HCT116 (cell line): ENCODE data around the gene ZSWIM6. TPM values are rescaled to one million over a fixed set of nuclear protein-coding genes. Genes with fewer than 3 reads are reported as not detected.

Source experiments
- ATAC-seq: fragments of 200-7000 bp; cut with Tn5 transposase; 2 replicates; pipeline ENCODE4 v1.9.1; 2020; ENCODE audit warnings: mild to moderate bottlenecking, moderate library complexity
- BruUV-seq: library from RNA; stranded (reverse); fragments of 400-500 nt; replicated peaks from 2 replicates; lab custom pipeline; 2021; lab: Mats Ljungman, UMichigan
- CTCF ChIA-PET: fragments of 300-600 bp; sonication (Branson Sonifier 250); formaldehyde crosslinking; loops from one replicate; lab custom pipeline; 2021; ENCODE audit warnings: antibody characterized with exemption; lab: Charles Lee
- POLR2A ChIA-PET: fragments of 300-600, 350-600 bp; sonication (Branson Sonifier 250); formaldehyde crosslinking; loops from one replicate; lab custom pipeline; 2021; ENCODE audit warnings: antibody characterized with exemption; lab: Charles Lee
- RAD21 ChIA-PET, 2 experiments: fragments of 300-600 bp; sonication (Branson Sonifier 250); formaldehyde crosslinking; loops; one replicate each; lab custom pipeline; 2023; ENCODE audit warnings: low total read pairs in 2 of 2; ENCODE audit not compliant: uncharacterized antibody in 2 of 2, unreplicated experiment in 2 of 2, low non-redundant PET in 1 of 2; lab: Charles Lee
- DNase-seq: peaks from one replicate; pipeline ENCODE4 v3.0.0-alpha.2; 2010; ENCODE audit warnings: low read depth, low spot score
- H2AFZ ChIP-seq: fragments of 200-600 bp; shearing (Covaris generic), sonication (generic); 2 replicates; pipeline ENCODE4 v1.6.1; 2017; ENCODE audit warnings: low read depth, mixed run types, mixed read lengths, antibody characterized with exemption, low read length; ENCODE audit not compliant: poor library complexity, severe bottlenecking
- H3K27ac ChIP-seq: 2 replicates; pipeline ENCODE4 v1.5.1; 2012; ENCODE audit warnings: low read depth, low read length
- H3K27me3 ChIP-seq: fragments of 200-600 bp; sonication (generic); 2 replicates; pipeline ENCODE4 v1.6.1; 2016; ENCODE audit warnings: mixed run types, low read length, mixed read lengths; ENCODE audit not compliant: insufficient read depth
- H3K36me3 ChIP-seq, 2 experiments: fragments of 200-500 bp in 1 of 2; fragments of 200-600 bp in 1 of 2; sonication (Bioruptor generic) in 1 of 2; sonication (generic) in 1 of 2; 2 replicates each; pipeline versions ENCODE4 v1.5.1 to v1.6.1; 2014 to 2016; ENCODE audit warnings: low read length in 2 of 2, inconsistent platforms in 1 of 2, mixed read lengths in 1 of 2, mixed run types in 1 of 2; ENCODE audit not compliant: insufficient read depth in 2 of 2, control insufficient read depth in 1 of 2
- H3K4me1 ChIP-seq, 2 experiments: fragments of 200-600 bp in 1 of 2; sonication (generic) in 1 of 2; 2 replicates each; pipeline versions ENCODE4 v1.5.1 to v1.6.1; 2012 to 2017; ENCODE audit warnings: low read length in 2 of 2, inconsistent platforms in 1 of 2, mild to moderate bottlenecking in 1 of 2, mixed read lengths in 1 of 2, mixed run types in 1 of 2, moderate library complexity in 1 of 2; ENCODE audit not compliant: insufficient read depth in 2 of 2, control insufficient read depth in 1 of 2
- H3K4me2 ChIP-seq: fragments of 200-600 bp; sonication (generic); 2 replicates; pipeline ENCODE4 v1.6.1; 2017; ENCODE audit warnings: mixed run types, low read length, mixed read lengths
- H3K4me3 ChIP-seq, 2 experiments: fragments of 200-600 bp in 1 of 2; sonication (generic) in 1 of 2; replicated peaks in 1 of 2; 2 replicates each; pipeline ENCODE4 v1.5.1; 2011 to 2016; ENCODE audit warnings: low read length in 2 of 2, control low read depth in 1 of 2, low read depth in 1 of 2, mild to moderate bottlenecking in 1 of 2, mixed read lengths in 1 of 2, mixed run types in 1 of 2
- H3K79me2 ChIP-seq: fragments of 200-600 bp; sonication (generic); 2 replicates; pipeline ENCODE4 v1.6.1; 2017; ENCODE audit warnings: mild to moderate bottlenecking, mixed run types, low read length, moderate library complexity, mixed read lengths; ENCODE audit not compliant: insufficient read depth
- H3K9ac ChIP-seq: fragments of 200-600 bp; sonication (generic); 2 replicates; pipeline ENCODE4 v1.6.1; 2016; ENCODE audit warnings: low read length, mixed read lengths
- H3K9me2 ChIP-seq: fragments of 200-600 bp; sonication (generic), shearing (Covaris generic); 2 replicates; pipeline ENCODE4 v1.6.1; 2017; ENCODE audit warnings: mixed run types, mild to moderate bottlenecking, moderate library complexity; ENCODE audit not compliant: insufficient read depth
- H3K9me3 ChIP-seq, 2 experiments: fragments of 200-500 bp in 1 of 2; fragments of 200-600 bp in 1 of 2; sonication (Bioruptor generic) in 1 of 2; sonication (generic) in 1 of 2; 2 replicates each; pipeline ENCODE4 v1.6.1; 2014 to 2017; ENCODE audit warnings: low read length in 2 of 2, mixed read lengths in 2 of 2, inconsistent platforms in 1 of 2, low read depth in 1 of 2, mild to moderate bottlenecking in 1 of 2, mixed run types in 1 of 2, moderate library complexity in 1 of 2; ENCODE audit not compliant: control insufficient read depth in 1 of 2, insufficient read depth in 1 of 2
- H4K20me1 ChIP-seq: fragments of 200-600 bp; sonication (generic), shearing (Covaris generic); 2 replicates; pipeline ENCODE4 v1.6.1; 2017; ENCODE audit warnings: mixed run types, mild to moderate bottlenecking, moderate library complexity; ENCODE audit not compliant: insufficient read depth
- CBX3 ChIP-seq: IDR thresholded peaks from 2 replicates; pipeline ENCODE4 v1.6.1; 2012; ENCODE audit warnings: low read depth
- CEBPB ChIP-seq: IDR thresholded peaks from 2 replicates; pipeline ENCODE4 v1.6.1; 2012; ENCODE audit warnings: low read depth
- EGR1 ChIP-seq: IDR thresholded peaks from 2 replicates; pipeline ENCODE4 v1.6.1; 2012; ENCODE audit warnings: low read depth
- ELF1 ChIP-seq: IDR thresholded peaks from 2 replicates; pipeline ENCODE4 v1.6.1; 2012; ENCODE audit warnings: low read depth, borderline replicate concordance
- JUND ChIP-seq: IDR thresholded peaks from 2 replicates; pipeline ENCODE4 v1.6.1; 2012
- RAD21 ChIP-seq: IDR thresholded peaks from 2 replicates; pipeline ENCODE4 v1.6.1; 2012; ENCODE audit warnings: low read depth, mild to moderate bottlenecking
- SP1 ChIP-seq: IDR thresholded peaks from 2 replicates; pipeline ENCODE4 v1.6.1; 2012; ENCODE audit warnings: low read depth
- YY1 ChIP-seq: IDR thresholded peaks from 2 replicates; pipeline ENCODE4 v1.6.1; 2011; ENCODE audit warnings: low read length, low read depth, moderate library complexity, mild to moderate bottlenecking; ENCODE audit not compliant: insufficient replicate concordance; ENCODE audit errors: extremely low read depth
- ZNF274 ChIP-seq: fragments of 200-500 bp; sonication (Bioruptor generic); IDR thresholded peaks from 2 replicates; pipeline ENCODE4 v1.6.1; 2014; ENCODE audit warnings: mild to moderate bottlenecking, low read depth, low read length, inconsistent platforms
- intact Hi-C: fragments of 100-400 bp; cut with micrococcal nuclease; formaldehyde crosslinking; loops from 2 replicates; pipeline ENCODE4 v1.10.0; 2022
- total RNA-seq: library from RNA; stranded (reverse); gene quantifications from one replicate; pipeline ENCODE4 v1.2.1, GENCODE V29; 2021; ENCODE audit not compliant: unreplicated experiment
- TF ChIP-seq, protein P1 (sequence below): IDR thresholded peaks from 2 replicates; pipeline ENCODE4 v1.6.1; 2012

ZSWIM6 gene
- total RNA-seq, 1 experiment from 2014 or later: 7.4 TPM

DNA sequence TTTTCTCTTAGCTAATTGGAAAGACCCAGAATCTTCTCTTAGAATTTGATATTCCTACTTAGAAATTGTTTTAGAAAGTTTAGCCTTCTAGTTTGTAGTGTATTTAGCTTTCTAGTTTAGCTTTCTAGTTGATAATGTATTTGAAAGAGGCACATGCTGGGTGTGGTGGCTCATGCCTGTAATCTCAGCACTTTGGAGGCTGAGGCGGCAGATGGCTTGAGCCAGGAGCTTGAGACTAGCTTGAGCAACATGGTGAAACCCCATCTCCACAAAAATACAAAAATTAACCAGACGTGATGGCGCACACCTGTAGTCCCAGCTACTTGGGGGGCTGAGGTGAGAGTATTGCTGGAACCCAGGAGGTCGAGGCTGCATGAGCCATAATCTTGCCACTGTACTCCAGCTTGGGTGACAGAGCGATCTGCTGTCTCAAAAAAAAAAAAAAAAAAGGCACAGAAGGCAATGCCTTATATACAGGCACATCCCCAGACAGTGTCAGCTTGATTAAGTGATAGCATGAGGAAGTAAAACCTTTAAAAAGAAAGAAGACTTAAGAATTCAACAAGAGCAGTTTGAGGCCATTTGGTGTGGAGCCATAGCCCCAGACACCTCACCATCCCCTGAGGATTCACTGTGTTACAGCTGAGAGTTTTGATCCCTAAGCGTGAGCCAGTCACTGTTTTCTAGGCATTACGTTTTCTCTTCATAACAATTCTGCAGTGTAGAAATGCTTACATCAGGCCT lies 34.6 kb downstream of the ZSWIM6 start:
- peaks cover 6% of the 10 kb centered on the region for H3K79me2 ChIP-seq
- BruUV-seq: no TSS peak
- intact Hi-C loops: no loop called here
- no peaks in the 10 kb centered on the region for H3K36me3 ChIP-seq
- H3K4me2 ChIP-seq: no peak overlapping the region
- POLR2A ChIA-PET: no interaction called here
- no peak overlapping the region for H2AFZ ChIP-seq
- H3K27me3 ChIP-seq: no peaks in the 10 kb centered on the region
- CTCF ChIA-PET: no interaction called here
- TF ChIP-seq ZNF274: no peak
- no peak for TF ChIP-seq CEBPB
- TF ChIP-seq EGR1: no peak
- H4K20me1 ChIP-seq: no peaks in the 10 kb centered on the region
- RAD21 ChIA-PET: no interaction called here
- no peaks in the 10 kb centered on the region for H3K4me1 ChIP-seq
- no peaks in the 10 kb centered on the region for H3K9me2 ChIP-seq
- H3K4me3 ChIP-seq: no peak overlapping the region
- no peaks in the 10 kb centered on the region for H3K9me3 ChIP-seq
- ATAC-seq (no peak), DNase-seq (no peak)
- no peak overlapping the region for H3K27ac ChIP-seq
- no peak overlapping the region for H3K9ac ChIP-seq

DNA sequence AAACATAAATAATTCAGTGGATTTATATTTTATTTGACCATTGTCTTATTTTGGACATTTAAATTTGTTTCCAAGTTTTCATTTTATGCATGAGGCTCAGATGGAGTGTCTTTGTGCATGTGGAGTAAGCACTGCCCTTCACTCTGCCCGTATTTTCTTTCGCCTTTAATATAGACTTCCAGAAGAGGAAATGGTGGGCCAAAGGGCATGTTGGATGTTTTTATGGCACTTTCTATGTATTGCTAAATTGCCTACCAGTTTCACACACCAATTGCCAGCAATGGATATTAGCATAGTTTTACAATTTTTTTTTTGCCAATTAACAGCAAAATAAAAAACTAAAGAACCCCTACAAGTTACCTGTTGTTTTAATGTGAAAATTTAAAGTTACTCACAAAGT lies 38.4 kb downstream of the ZSWIM6 start:
- ATAC-seq (no peak), DNase-seq (no peak)
- ChIA-PET POLR2A (no interaction called here), RAD21 (no interaction called here), CTCF (no interaction called here)
- H3K9ac ChIP-seq: no peak overlapping the region
- H3K9me2 ChIP-seq: no peaks in the 10 kb centered on the region
- intact Hi-C loops: no loop called here
- peaks cover 17% of the 10 kb centered on the region for H3K79me2 ChIP-seq
- H4K20me1 ChIP-seq: no peaks in the 10 kb centered on the region
- H3K4me3 ChIP-seq: no peak overlapping the region
- H3K36me3 ChIP-seq: no peaks in the 10 kb centered on the region
- H3K4me1 ChIP-seq: no peaks in the 10 kb centered on the region
- no peak overlapping the region for H3K4me2 ChIP-seq
- H3K27ac ChIP-seq: no peak overlapping the region
- BruUV-seq: no TSS peak
- H3K27me3 ChIP-seq: no peaks in the 10 kb centered on the region
- no peaks in the 10 kb centered on the region for H3K9me3 ChIP-seq
- no peak overlapping the region for H2AFZ ChIP-seq
- no peak for TF ChIP-seq EGR1
- no peak for TF ChIP-seq ELF1
- no peak for TF ChIP-seq CBX3
- TF ChIP-seq SP1: no peak
- TF ChIP-seq CEBPB: no peak
- TF ChIP-seq JUND: no peak
- TF ChIP-seq, protein P1, sequence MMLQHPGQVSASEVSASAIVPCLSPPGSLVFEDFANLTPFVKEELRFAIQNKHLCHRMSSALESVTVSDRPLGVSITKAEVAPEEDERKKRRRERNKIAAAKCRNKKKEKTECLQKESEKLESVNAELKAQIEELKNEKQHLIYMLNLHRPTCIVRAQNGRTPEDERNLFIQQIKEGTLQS: no peak
- no peak for TF ChIP-seq RAD21
- TF ChIP-seq YY1: no peak
